Astrocyte of the cerebellum (primary cell): ENCODE measurements around the gene ACAP3.
"Not testable (repeated sequence)": the region's sequence is repeated elsewhere in the genome, so short reads cannot be mapped to it uniquely, and the experiment has no call there.

Experiments used
- DNase-seq: peaks from one replicate; pipeline ENCODE4 v3.0.0-alpha.2; 2011; ENCODE audit warnings: low read depth
- H3K4me3 ChIP-seq: 2 replicates; pipeline ENCODE4 v1.5.1; 2011; ENCODE audit warnings: mild to moderate bottlenecking, low read depth, low read length, moderate library complexity
- in situ Hi-C: cut with HindIII; loops from 2 replicates; pipeline ENCODE4 v1.10.0; 2017; ENCODE audit warnings: low sequenced_read_pairs
- TF ChIP-seq, protein P1 (sequence below): IDR thresholded peaks from 2 replicates; pipeline ENCODE4 v1.5.1; 2012; ENCODE audit warnings: low read length, low read depth, moderate library complexity, mild to moderate bottlenecking; ENCODE audit errors: missing control alignments

The ACAP3 gene

DNA sequence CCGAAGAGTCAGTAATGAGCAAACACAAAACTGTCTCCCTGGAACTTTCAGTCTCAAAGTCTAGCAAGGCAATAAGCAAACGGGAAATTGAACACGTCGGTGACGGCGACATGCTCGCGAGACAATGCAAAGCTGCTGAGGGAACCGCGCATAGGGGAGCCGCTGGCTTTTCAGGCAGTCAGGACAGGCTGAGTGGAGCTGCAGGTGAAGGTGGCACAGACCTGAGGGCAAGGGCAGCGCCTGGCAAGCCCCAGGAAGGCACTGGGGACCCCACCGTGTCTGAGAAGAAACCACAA lies 11.9 kb upstream of the ACAP3 start:
- in situ Hi-C loops, result no loop called here
- no peak for DNase-seq
- TF ChIP-seq, protein P1, sequence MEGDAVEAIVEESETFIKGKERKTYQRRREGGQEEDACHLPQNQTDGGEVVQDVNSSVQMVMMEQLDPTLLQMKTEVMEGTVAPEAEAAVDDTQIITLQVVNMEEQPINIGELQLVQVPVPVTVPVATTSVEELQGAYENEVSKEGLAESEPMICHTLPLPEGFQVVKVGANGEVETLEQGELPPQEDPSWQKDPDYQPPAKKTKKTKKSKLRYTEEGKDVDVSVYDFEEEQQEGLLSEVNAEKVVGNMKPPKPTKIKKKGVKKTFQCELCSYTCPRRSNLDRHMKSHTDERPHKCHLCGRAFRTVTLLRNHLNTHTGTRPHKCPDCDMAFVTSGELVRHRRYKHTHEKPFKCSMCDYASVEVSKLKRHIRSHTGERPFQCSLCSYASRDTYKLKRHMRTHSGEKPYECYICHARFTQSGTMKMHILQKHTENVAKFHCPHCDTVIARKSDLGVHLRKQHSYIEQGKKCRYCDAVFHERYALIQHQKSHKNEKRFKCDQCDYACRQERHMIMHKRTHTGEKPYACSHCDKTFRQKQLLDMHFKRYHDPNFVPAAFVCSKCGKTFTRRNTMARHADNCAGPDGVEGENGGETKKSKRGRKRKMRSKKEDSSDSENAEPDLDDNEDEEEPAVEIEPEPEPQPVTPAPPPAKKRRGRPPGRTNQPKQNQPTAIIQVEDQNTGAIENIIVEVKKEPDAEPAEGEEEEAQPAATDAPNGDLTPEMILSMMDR, result no peak

GRCh38 chr1:1318777-1319645 lies 11.3 kb upstream of the ACAP3 start:
- H3K4me3 ChIP-seq, result no peak overlapping the region
- in situ Hi-C loops, result no loop called here
- TF ChIP-seq, protein P1, result no peak
- DNase-seq, result no peak

More for the DNA sequence above, 11.9 kb upstream of the ACAP3 start:
- no peak overlapping the region for H3K4me3 ChIP-seq

DNA sequence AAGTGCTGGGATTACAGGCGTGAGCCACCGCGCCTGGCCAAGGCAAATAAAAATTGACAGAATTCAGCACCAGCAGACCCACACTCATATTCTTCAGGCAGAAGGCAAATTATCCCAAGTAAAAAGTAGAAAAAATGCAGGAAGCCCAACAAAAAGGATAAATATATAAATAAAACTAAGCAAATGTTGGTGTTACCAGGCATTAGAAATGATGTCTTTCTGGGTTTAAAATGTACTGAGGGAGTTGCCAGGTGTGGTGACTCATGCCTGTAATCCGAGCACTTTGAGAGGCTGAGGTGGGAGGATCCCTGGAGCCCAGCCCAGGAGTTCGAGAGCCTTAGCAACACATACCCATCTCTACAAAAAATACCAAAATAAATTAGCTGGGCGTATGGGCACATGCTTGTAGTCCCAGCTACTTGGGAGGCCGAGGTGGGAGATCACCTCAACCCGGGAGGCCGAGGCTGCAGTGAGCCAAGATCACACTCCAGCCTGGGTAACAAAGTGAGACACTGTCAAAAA lies 10.5 kb upstream of the ACAP3 start:
- no peak overlapping the region for H3K4me3 ChIP-seq
- TF ChIP-seq, protein P1, result no peak
- peak; percentile 94 for DNase-seq
- in situ Hi-C loops, result no loop called here

- in situ Hi-C loops, result no loop called here
- TF ChIP-seq, protein P1, result no peak
- H3K4me3 ChIP-seq, result no peak overlapping the region
- DNase-seq, result no peak
These were observed 9.7 kb upstream of the ACAP3 start for GRCh38 chr1:1317420-1317819.

DNA sequence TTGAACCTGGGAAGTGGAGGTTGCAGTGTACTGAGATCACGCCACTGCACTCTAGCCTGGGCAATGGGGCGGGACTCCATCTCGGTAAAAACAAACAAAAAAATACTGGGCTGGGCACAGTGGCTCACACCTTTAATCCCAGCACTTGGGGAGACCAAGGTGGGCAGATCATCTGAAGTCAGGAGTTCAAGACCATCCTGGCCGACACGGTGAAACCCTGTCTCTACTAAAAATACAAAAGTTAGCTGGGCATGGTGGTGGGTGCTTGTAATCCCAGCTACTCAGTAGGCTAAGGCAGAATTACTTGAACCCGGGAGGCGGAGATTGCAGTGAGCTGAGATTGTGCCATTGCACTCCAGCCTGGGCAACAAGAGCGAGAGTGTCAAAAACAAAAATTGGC lies 8.5 kb upstream of the ACAP3 start:
- in situ Hi-C loops, DNase-seq: not testable (repeated sequence)

GRCh38 chr1:1315435-1315954 lies 7.8 kb upstream of the ACAP3 start:
- TF ChIP-seq, protein P1, result no peak

More for the DNA sequence above, 8.5 kb upstream of the ACAP3 start:
- H3K4me3 ChIP-seq, result not testable (repeated sequence)

DNA sequence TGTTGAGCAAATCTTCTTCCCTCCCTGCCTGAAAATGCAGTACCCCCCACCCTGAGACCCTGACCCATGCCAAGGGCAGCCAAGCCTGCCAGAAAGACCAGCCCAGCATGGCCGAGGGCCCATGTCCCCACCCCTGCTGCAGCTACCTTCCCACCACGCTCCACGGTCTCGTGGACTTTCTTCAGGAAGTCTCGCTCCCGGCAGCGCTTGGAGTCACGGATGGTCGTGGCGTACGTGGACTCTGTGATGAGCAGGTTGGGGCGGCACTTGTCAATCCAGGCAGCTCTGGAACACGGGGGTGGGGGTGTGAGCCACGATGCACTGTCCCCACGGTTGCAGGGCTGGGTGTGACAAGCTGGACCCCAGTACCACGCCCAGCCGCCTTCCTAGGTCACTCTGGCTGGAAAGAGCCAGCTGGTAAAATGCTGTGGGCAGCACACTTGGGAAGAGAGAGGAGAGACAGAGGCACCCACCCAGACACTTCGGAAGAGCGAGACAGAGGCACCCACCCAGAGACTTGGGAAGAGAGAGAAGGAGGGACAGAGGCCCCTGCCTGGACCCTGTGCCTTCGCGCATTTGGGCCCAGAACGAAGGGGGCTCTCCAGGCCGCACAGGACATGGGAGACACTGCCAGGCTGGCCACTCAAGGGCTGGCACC lies 7.1 kb upstream of the ACAP3 start:
- no peak overlapping the region for H3K4me3 ChIP-seq
- in situ Hi-C loops, result no loop called here
- TF ChIP-seq, protein P1, result no peak
- DNase-seq, result no peak

More at GRCh38 chr1:1315435-1315954, 7.8 kb upstream of the ACAP3 start:
- no peak for DNase-seq
- in situ Hi-C loops, result no loop called here
- H3K4me3 ChIP-seq, result no peak overlapping the region
